Brain microvascular endothelial cell (primary cell): ENCODE measurements around the gene PSMA2.

ENCODE experiments used
- DNase-seq: peaks from one replicate; pipeline ENCODE4 v3.0.0-alpha.2; 2020
- H3K27ac ChIP-seq: fragments of 250-450 bp; sonication (Bioruptor Pico); 2 replicates; pipeline ENCODE4 v1.5.1; 2020; ENCODE audit warnings: mild to moderate bottlenecking, moderate library complexity
- H3K27me3 ChIP-seq: fragments of 250-450 bp; sonication (Bioruptor Pico); replicated peaks from 2 replicates; pipeline ENCODE4 v1.5.1; 2020; ENCODE audit warnings: mild to moderate bottlenecking
- H3K36me3 ChIP-seq: fragments of 250-450 bp; sonication (Bioruptor Pico); replicated peaks from 2 replicates; pipeline ENCODE4 v1.5.1; 2020; ENCODE audit warnings: mild to moderate bottlenecking
- H3K4me3 ChIP-seq: 2 replicates; pipeline ENCODE4 v1.5.1; 2011; ENCODE audit warnings: low read depth, mild to moderate bottlenecking, control low read depth, low read length, moderate library complexity
- in situ Hi-C: cut with HindIII; loops from 2 replicates; pipeline ENCODE4 v1.10.0; 2017; ENCODE audit warnings: low sequenced_read_pairs, low pct_ligation_motif_present
- TF ChIP-seq, protein P1 (sequence below): IDR thresholded peaks from 2 replicates; pipeline ENCODE4 v1.5.1; 2011; ENCODE audit warnings: low read depth, mild to moderate bottlenecking, moderate library complexity, low read length, control low read depth, inconsistent platforms; ENCODE audit errors: missing control alignments

PSMA2 gene

DNA sequence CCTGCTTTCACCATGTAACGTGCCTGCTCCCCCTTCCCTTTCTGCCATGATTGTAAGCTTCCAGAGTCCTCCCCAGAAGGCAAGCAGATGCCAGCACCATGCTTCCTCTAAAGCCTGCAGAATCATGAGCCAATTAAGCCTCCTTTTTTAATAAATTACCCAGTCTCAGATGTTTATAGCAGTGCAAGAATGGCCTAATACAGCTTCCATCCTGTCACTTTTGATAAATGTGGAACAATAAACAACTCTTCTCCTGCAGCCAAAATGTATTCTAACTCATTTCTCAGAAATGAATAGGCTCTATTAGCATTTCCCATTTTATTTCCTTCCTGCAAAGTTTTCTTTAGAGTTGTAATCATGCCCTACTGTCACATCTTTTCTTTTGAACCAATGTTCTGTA lies 63.5 kb downstream of the PSMA2 start:
- H3K27ac ChIP-seq, result no peak overlapping the region
- no peak for DNase-seq

More for the DNA sequence above, 63.5 kb downstream of the PSMA2 start:
- TF ChIP-seq, protein P1, sequence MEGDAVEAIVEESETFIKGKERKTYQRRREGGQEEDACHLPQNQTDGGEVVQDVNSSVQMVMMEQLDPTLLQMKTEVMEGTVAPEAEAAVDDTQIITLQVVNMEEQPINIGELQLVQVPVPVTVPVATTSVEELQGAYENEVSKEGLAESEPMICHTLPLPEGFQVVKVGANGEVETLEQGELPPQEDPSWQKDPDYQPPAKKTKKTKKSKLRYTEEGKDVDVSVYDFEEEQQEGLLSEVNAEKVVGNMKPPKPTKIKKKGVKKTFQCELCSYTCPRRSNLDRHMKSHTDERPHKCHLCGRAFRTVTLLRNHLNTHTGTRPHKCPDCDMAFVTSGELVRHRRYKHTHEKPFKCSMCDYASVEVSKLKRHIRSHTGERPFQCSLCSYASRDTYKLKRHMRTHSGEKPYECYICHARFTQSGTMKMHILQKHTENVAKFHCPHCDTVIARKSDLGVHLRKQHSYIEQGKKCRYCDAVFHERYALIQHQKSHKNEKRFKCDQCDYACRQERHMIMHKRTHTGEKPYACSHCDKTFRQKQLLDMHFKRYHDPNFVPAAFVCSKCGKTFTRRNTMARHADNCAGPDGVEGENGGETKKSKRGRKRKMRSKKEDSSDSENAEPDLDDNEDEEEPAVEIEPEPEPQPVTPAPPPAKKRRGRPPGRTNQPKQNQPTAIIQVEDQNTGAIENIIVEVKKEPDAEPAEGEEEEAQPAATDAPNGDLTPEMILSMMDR, result no peak
- Histone ChIP-seq H3K4me3 (no peak overlapping the region), H3K36me3 (no peaks in the 10 kb centered on the region), H3K27me3 (no peaks in the 10 kb centered on the region)
- in situ Hi-C loops, result no loop called here
